ENCODE data around the gene SYNPR.

SYNPR gene

DNA sequence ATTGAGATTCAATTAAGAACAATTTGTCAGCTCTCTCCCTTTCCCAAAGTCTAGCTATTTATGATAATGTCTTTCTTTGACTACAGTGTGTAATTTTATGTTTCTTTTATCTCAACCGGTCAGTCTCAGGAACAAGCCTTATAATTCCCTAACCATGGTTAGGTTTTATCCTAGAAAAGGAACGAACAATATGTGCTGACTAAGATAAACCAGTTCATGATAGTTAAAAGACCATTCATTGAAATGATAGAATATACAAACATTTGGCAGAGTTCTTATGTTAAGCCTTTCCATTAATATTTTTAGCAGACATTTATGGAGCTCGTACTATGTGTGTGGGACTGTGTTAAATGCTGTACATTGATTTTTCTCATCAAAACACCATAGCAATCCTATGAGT is 106.3 kb downstream of the SYNPR start:
- DNase-seq (ENCODE audit: low spot score) = no peak

DNA sequence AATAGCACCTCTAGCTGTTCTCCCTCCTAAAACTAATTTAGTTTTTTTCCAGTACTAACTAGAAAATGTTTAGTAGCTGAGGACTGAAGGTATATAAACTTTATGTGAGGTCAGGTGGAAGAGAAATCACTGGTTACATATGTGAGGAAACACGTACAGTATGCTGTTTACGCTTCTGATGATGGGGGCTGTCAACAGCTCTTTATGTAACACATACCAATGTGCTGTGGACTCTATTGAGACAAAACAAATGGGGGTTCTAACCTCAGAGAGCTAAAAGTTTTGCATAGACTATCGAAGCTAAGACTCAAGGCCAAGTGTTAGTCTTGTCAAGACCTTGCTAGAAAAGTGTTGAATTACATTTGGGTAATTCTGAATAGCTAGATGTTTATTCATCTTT is 107.5 kb downstream of the SYNPR start:
- no peak for DNase-seq (ENCODE audit: low spot score)

DNA sequence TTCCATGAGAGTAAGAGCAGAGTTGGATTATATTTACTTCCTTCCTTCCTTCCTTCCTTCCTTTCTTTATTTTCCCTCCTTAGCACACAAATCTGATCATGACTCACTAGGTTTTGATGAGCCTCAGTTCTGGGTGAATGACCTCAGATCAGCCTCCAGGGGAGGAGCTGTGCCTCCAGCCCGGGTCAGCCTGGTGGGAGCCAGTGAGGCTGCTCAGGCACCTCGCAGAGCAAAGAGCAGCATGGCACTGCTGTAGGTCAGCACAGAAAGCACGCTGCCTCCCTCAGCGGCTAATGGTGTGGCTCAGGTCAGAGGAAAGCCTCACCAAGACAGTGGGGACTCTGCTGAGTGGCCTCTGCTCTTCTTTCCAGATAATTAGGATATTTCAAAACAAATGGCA is 108.5 kb downstream of the SYNPR start:
- no peak for DNase-seq (ENCODE audit: low spot score)

DNA sequence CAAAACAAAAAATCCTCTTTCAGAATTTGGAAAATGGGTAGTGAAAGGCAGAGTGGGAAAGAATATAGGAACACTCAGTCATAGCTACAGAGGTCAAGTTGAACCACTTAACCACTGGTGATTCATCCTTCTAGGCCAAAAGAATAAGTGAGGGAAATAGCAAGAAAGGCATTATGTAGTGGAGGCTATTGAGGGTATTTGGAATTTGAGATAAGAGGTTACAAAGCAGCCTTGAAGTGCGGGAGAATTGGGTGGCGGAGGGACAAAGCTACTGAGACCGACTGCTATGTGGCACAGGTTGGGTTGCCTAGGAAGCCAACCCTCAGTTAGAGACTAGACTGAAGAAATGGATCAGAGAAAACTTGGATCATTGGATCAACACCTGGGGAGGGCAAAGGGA is 109.5 kb downstream of the SYNPR start:
- DNase-seq (ENCODE audit: low spot score) = no peak

DNA sequence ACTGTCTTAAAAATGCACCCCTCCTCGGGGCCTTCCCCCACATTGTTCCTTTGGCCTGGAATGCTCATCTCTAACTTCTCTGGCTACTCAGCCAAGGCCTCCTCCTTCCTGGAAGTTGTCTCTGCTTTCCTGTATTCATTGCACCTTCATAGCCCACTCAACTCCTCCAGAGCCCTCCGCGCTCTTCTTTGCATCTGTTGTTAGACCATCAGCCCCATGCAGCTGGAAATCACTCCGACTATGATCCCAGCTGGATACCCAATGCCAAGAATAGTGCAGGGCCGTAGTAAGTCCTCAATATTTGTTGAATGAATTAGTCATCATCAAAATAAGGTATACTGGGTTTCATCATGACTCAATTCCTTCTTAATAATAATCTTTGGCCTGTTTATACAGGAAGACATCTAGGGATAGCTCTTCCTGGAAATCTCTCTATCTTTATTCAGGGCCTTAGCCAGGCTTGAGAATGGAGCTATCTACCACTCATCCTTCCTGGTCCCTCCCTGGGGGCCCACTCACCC is 112.7 kb downstream of the SYNPR start:
- DNase-seq (ENCODE audit: low spot score) = no peak

DNA sequence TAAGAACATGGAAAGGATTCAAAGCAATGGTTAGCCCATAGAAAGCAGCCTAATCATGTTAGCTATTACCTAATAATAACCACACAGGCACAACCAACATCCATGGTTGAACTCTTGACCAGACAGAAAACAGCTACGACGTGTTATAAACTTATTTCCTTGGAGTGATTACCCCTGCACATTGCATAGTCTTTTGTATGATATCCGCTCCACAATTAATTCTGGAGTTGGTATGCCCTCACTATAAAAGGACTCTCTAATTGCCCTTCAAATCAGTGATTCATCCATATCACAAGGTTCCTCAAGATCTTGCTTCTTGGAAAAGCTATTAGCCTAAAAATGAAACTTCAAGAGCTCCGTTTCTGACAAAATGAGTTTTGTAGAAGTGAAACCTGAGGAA is 117.9 kb downstream of the SYNPR start:
- DNase-seq (ENCODE audit: low spot score) = no peak

DNA sequence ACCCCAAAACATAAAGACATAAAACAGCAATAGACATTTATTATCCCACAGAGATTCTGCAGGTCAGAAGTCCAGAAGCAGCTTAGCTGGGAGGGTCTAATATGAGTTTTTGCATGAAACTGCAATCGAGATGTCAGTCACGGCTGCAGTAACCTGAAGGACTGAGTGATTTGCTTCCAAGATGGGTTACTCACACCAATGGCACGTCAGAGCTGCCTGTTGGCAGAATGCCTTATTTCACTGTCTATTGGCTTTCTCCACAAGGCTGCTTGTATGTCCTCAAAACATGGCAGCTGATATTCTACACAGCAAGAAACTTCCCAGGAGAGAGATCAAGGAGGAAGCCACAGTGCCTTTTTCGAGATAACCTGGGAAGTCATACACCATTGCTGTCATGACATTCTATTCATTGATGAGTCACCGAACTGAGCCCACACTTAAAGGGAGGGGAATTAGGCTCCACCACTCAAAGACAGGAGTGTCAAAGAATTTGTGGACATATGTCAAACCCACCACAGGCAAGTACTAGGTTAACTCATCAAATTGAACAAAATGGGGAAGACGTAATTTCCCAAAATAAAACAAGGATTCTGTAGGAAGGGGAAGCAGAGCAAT is 122.2 kb downstream of the SYNPR start:
- no peak for DNase-seq (ENCODE audit: low spot score)

DNA sequence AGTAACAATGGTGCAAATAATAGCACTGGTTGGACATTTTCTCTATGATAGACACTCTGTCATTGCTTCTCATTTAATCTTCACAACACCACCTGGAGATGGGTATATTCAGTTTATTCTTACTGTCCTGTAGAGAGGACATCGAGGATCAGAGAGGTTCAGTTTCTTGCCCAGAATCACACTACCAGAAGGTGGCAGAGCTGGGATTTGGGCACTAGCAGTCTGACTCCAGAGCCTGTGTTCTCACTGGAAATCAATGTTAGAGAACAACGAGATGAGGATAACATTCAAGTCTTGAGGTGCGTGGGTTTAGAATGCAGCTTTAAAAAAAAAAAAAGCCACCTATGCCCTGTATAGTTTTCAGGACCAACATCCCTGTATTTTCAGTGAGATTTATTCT is 127.8 kb downstream of the SYNPR start:
- DNase-seq (ENCODE audit: low spot score) = no peak

DNA sequence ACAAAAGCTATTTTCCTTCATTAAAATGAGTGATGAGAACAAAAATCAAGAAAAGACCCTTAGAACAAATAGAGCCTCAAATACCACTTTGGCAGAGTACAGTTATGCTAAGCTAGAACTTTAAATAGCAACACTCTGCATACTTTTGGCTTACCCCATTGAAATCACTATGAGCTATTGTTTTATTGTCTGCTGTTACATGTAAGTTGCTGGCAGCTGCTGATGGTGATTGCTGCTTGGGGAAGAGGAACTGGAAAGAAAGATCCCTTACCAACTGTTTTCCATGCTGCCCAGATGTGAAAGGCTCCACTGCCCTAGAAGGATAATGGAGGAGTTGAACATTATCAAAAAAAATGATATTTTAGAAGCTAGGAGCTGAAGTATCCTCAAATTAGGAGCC is 135.4 kb downstream of the SYNPR start:
- no peak for DNase-seq (ENCODE audit: low spot score)

DNA sequence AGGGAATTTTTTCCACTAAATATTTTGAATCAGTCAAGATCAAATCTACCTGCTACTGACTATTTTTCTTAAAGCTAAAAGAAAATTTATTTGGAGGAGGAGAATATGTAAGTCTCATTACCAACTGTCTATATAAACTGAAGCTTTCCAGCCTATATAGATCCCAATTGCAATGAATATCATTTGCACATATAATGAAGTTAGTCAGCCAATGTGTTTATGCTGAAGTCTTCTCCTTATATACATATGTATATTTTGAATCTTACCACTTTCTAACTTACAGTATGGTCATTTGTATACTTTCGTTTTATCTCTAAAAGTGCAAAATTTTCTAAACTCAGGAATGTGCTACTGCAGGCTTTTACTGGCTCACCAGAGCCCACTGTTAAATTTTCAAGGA is 136.5 kb downstream of the SYNPR start:
- DNase-seq (ENCODE audit: low spot score) = no peak

DNA sequence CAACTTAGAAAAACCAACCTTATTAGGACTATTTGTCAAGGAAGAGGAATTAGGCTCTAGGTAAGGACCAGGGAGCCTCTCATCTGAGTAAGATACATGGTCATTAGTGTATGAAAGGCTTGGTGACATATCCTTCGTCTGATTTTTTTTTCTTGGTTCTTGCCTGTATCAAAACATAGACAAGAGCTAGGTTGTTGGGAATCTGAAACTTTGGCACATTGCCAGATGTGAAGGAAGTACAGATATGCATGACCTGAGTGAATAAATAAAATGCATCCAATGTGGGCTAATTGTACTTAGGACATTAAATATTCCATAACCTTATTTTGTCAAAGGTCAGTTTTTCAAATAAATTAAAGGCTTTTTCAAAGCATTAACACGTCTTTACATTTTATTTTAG is 151.8 kb downstream of the SYNPR start:
- no peak for DNase-seq (ENCODE audit: low spot score)

DNA sequence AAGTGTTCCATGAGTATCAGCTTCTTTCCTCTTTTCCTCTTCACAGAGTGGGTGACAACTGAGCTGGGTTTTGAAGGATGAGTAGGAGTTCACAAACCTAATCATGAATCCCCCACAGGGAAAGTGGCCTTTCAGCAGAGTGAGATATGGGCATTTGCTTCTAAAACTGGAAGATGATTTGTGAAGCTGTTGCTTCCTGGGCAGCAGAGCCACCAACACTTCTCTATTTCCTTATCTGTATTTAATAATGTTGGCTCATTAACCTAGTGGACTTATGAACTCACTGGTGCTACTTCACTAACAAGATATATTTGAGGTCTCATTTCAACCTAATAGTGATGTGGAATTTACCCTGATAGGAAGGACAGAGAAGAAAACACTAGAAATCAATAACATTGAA is 152.8 kb downstream of the SYNPR start:
- no peak for DNase-seq (ENCODE audit: low spot score)

DNA sequence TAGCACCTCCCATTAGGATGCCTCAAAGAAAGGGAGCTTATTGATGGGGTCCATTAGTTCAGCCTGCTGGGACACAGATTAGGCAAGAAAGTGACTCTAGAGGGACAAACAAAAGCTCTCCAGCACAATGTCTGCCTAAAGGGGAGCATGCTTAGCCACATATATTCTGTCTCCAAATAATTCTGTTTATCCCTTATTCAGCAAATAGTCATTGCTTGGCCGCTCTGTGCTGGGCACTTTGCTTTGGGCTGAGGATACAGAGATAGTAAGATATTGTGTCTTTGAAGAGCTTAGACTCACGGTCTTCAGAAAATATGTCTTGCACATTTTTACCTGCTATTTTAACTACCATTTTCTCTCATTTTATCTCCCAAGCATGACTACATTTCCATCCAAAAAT is 159.8 kb downstream of the SYNPR start:
- DNase-seq (ENCODE audit: low spot score) = no peak

DNA sequence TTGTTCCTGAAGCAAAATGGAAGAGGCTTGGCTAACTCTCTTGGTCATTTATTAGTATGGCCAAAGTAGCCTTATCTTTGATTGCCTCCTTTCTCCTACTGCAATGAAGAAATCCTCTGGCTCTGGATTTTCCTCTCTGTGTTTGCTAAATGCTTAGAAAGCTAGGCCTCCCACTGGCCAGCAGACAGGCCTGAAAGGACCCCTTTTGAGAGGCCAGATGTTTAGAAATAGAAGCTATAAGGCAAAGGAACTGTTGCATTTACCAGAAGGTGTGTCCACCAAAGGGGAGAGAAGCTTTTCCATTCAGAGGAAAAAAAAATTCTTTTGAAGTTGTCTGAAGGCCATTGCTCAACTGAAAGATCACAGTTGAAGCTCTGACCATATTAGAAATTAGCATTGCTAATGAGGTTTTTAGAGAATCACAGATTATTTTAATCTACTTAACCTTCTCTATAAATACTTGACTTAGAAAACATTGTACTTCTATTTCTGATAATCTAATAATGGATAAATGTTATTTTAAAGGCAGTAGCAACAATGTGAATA is 160.8 kb downstream of the SYNPR start:
- no peak for DNase-seq (ENCODE audit: low spot score)

DNA sequence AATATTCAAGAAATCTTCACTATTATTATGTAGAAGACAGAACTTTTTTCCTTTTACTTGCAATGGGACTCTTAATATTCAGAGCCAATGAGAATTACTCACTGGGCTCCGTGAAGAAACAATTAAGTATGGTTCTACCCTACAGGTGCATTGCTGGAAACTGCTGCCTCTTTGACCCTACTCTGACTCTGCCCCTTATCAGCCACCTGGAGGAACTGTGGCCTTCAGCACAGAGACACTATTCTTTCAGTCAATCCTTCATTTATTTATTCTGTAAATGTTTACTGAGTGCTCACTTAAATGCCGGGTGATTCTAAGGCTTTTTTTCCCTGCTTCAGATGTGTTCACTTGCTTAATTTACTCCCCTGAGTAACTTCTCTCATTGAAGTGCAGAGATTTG is 163.2 kb downstream of the SYNPR start:
- DNase-seq (ENCODE audit: low spot score) = no peak

DNA sequence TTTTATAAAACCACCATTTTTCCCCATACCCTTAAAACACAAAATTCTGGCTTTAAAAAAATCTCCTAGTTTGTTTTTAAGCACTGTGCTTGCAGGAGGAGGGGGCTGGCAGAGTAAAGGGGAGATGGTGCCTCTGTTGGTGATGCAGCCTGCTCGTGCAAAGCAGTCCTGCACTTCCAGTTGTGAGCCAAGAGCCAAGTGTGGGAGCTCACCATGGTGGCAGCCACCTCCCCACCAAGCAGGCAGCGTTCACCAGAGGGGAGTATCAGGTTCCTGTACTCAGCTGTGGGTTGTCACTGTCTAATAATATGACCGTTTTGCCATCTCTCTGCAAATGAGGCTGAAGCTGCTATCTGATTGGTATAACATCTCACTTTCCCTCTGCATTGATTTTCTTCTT is 164.8 kb downstream of the SYNPR start:
- no peak for DNase-seq (ENCODE audit: low spot score)

DNA sequence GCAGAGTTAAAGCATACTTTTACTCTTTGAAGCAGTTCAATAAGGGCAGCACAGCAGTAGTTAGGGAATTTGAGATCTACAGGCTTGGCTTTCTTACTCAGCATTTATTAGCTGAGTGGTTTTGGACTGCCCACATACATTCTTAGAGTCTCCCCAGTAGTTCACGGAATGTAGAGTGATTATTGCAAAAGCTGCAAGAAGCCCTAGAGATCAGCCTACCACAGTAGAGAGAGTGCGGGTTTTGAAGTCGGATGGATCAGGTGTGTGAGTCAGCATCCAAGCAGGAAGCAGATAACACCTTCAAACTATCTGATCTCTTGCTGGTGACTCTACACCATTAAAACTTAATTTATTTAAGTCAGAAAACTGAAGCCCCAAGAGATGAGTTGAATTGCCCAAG is 171.9 kb downstream of the SYNPR start:
- no peak for DNase-seq (ENCODE audit: low spot score)

DNA sequence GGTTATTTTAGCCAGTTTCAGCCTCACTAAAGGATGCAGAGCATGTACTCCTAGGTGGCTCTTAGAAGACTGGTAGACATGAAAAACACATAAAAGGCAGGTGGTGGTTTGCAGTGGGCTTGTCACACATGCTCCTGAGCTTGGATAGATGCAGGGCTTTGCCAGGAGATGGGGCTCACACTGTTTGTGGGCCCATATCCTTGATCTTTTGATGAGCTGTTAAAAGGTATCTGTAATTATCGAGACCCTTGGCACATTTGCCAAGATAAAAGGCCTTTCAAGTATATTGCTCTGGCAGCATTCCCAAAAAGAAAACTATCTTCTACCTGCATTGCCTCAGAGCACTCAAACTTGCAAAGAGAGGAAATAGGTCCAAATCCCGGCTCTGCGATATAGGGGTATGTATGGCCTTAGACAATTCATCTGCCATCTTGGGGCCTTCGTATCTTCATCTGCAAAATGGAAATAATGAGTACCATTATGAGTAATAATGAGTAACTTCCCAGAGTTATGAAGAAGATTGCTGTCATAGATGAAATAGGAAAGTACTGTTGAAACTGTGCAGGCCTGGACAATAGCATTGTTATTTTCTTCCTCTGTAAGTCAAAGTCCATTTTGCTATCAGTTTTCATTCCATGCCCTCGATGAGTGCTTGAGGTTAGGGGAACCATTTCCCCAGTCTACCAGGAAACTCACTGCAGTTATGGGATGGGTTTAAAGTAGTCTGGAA is 172.7 kb downstream of the SYNPR start:
- no peak for DNase-seq (ENCODE audit: low spot score)

DNA sequence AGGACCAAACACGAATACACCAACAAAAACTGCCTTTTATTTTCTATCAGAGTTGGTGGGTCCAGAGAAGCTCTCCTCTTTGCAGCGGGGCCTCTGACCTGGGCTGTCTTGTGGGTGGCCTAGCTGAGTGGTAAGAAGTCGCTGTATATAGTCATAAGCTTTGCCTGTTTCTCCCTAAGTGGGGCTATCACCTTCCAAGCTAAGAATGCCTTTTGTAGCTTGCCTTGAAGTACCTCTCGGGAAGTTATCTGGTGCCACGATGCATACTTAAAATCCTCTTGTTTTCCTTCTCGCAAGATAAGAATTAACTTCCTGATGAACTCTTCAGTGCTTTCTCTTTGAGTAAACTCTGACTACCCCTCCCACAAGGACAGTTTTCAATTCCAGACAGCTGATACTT is 178.8 kb downstream of the SYNPR start:
- DNase-seq (ENCODE audit: low spot score) = no peak

DNA sequence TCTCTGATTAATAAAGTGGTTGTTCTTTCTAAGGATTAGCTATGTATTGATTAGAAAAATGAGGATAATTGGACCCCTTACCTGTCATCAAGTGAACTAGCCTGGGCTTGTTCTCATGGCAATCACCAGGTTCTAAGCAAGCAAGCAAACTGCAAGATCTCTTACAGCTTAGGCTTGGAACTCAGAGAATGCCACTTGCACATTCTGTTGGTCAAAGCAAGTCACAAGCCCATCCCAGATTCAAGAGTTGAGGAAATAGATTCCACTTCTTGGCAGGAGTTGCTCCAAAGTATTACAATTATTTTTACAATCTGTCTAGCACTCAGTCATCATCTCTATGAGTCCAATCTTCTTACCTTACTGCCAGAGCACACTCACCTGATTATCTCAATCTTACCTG is 180.3 kb downstream of the SYNPR start:
- DNase-seq (ENCODE audit: low spot score) = no peak

DNA sequence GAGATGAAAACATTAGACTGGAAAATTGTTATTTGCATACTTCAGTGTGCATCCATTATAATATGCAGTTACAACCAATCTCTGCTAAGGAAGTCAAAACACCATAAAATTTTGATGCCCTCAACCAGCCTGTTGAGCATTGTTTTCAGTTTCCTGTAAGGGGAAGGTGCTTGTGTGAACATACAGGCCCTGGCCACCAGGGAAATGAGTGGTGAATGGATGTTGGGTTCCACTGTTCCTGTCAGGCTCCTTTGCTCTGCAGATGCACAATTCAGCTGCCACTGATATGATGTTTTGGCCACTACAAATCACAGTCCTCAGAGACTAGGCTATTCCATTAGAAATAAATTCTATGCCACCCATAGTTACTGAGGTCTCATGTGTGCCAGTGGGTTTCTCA is 184.6 kb downstream of the SYNPR start:
- DNase-seq (ENCODE audit: low spot score) = no peak

DNA sequence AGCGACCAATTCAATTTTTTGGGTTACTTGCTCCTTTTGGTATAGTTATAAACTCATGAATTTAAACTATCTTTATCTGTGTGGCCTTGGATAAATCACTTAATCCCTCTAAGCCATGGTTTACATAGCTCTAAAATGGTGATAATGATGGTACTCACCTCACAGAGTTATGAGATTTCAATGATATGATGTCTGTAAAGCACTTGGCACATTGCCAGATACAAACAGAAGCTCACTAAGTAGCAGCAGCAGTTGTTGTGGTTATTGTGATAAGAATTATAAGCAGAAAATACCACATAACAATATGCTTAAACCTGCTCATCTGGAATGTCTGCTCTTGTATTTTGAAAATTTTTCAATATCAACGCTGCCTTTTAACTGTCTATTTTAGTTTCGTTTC is 189.3 kb downstream of the SYNPR start:
- DNase-seq (ENCODE audit: low spot score) = no peak

DNA sequence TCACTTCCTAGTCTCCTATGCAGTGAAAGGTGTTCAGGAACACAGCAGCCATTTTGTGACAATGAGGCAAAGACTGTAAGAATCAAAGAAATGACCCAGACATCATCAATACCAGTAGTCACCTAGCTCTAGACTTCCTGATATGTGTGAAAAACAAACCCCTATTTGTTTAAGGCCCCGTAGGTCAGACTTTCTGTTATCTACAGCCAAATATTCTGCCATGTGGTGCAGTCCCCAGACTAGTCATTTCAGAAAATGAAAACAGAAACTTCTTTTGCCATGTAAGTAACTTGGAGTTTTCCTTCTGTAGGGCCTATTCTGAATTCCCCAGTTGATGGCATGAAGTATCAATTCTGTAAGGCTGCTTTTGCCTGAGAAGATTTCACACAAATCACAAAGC is 192.6 kb downstream of the SYNPR start:
- no peak for DNase-seq (ENCODE audit: low spot score)

DNA sequence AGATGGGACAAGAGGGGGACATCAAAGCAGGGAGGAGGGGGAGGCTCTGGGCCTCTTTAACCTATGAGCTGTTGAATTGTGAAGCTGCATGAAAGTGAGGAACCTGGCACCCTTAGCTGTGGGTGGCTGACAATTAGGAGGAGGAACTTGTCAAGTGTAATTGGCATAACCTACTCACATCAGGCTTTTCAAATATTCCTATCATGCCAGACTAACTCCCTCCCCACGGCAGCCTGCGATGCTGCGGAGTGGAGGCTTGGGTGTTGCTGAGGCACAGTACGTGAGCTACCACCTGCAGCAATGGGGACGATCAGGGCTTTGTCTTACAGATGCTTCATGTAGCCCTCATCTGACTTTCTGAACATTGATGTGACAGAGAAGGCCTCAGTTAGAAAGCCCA is 193.7 kb downstream of the SYNPR start:
- DNase-seq (ENCODE audit: low spot score) = no peak

Data from AG08395 (cell line).